Liver (tissue), 3 donors: Measurements from ENCODE around the gene CTSC.

Experiments used
- ATF3 ChIP-seq: IDR thresholded peaks from 2 replicates; pipeline ENCODE4 v1.6.1; 2016; ENCODE audit warnings: antibody characterized with exemption
- CTCF ChIP-seq: fragments of 150-350 bp; IDR thresholded peaks from 2 replicates; pipeline ENCODE4 v1.5.1; 2017; ENCODE audit warnings: improper control_type of control experiment, low read depth, low read length; ENCODE audit not compliant: missing input control
- GABPA ChIP-seq, 2 donors: IDR thresholded peaks in 1 of 2; conservative IDR thresholded peaks in 1 of 2; 2 replicates each; pipeline ENCODE4 v1.6.1; 2016; ENCODE audit warnings: antibody characterized with exemption in 2 of 2, mild to moderate bottlenecking in 1 of 2, moderate library complexity in 1 of 2
- MAX ChIP-seq: IDR thresholded peaks from 2 replicates; pipeline ENCODE4 v1.6.1; 2016; ENCODE audit warnings: antibody characterized with exemption
- NR2F2 ChIP-seq: IDR thresholded peaks from 2 replicates; pipeline ENCODE4 v1.6.1; 2016; ENCODE audit warnings: antibody characterized with exemption
- donor health status: healthy.
- donor health status: healthy.

GRCh38 chr11:88327462-88328143 lies 9.9 kb downstream of the CTSC start:
- TF ChIP-seq NR2F2 = no peak
- TF ChIP-seq ATF3 = no peak
- no peak for TF ChIP-seq GABPA (IDR thresholded peaks at IDR 0.05 in 1 of 2, conservative IDR thresholded peaks at IDR 0.05 in 1 of 2)
- no peak for TF ChIP-seq MAX
- TF ChIP-seq CTCF = no peak
